8988T (cell line): ENCODE results near the gene XXYLT1.

Experiments used
- DNase-seq: peaks from one replicate; pipeline ENCODE4 v3.0.0; 2011

The XXYLT1 gene

GRCh38 chr3:195071916-195072820, 198.8 kb downstream of the XXYLT1 start:
- DNase-seq: no peak

- DNase-seq: no peak
Measured at GRCh38 chr3:195071011-195071728, 199.8 kb downstream of the XXYLT1 start.

GRCh38 chr3:195070336-195070735, 200.6 kb downstream of the XXYLT1 start:
- no peak for DNase-seq

GRCh38 chr3:195069501-195070251, 201.3 kb downstream of the XXYLT1 start:
- DNase-seq: no peak

- DNase-seq: no peak
Measured at GRCh38 chr3:195068084-195069080, 202.6 kb downstream of the XXYLT1 start.

- no peak for DNase-seq
Measured at GRCh38 chr3:195066441-195066841, 204.5 kb downstream of the XXYLT1 start.

GRCh38 chr3:195065864-195066185, 205.1 kb downstream of the XXYLT1 start:
- no peak for DNase-seq

GRCh38 chr3:195065142-195065863, 205.7 kb downstream of the XXYLT1 start:
- no peak for DNase-seq

GRCh38 chr3:195064300-195064931, 206.5 kb downstream of the XXYLT1 start:
- no peak for DNase-seq

- DNase-seq: no peak
Measured at GRCh38 chr3:195063581-195064193, 207.3 kb downstream of the XXYLT1 start.

GRCh38 chr3:195062866-195063540, 208.0 kb downstream of the XXYLT1 start:
- DNase-seq: no peak

GRCh38 chr3:195061756-195062655, 209.0 kb downstream of the XXYLT1 start:
- DNase-seq: no peak

- no peak for DNase-seq
Measured at GRCh38 chr3:195060531-195061291, 210.2 kb downstream of the XXYLT1 start.

GRCh38 chr3:195060217-195060481, 210.8 kb downstream of the XXYLT1 start:
- no peak for DNase-seq

- DNase-seq: no peak
Measured at GRCh38 chr3:195059471-195060216, 211.3 kb downstream of the XXYLT1 start.

GRCh38 chr3:195059006-195059350, 212.0 kb downstream of the XXYLT1 start:
- no peak for DNase-seq

GRCh38 chr3:195058336-195059005, 212.5 kb downstream of the XXYLT1 start:
- no peak for DNase-seq
